Activated CD4-positive, alpha-beta memory T cell treated with anti-CD3 and anti-CD28 coated beads, Interleukin-2, amount 10 ng/mL, durations not matched to agents 7 days and 5 days (primary cell): ENCODE data around the gene SULF2. TPM values are rescaled to one million over a fixed set of nuclear protein-coding genes. Genes with fewer than 3 reads are reported as not detected.

Source experiments
- CTCF ChIA-PET: fragments of 350-600 bp; sonication (Branson Sonifier 250); formaldehyde crosslinking; loops from one replicate; lab custom pipeline; 2021; ENCODE audit warnings: antibody characterized with exemption, inconsistent platforms; lab: Charles Lee
- POLR2A ChIA-PET: fragments of 350-600 bp; sonication (Branson Sonifier 250); formaldehyde crosslinking; loops from one replicate; lab custom pipeline; 2021; ENCODE audit warnings: antibody characterized with exemption; lab: Charles Lee
- DNase-seq: peaks from one replicate; pipeline ENCODE4 v3.0.0-alpha.2; 2020
- H3K27ac Mint-ChIP-seq: one replicate; pipeline ENCODE4 v1.8.0; 2021; ENCODE audit warnings: mild to moderate bottlenecking, mixed read lengths
- H3K27me3 Mint-ChIP-seq: one replicate; pipeline ENCODE4 v1.8.0; 2021; ENCODE audit warnings: mixed read lengths
- H3K36me3 Mint-ChIP-seq: one replicate; pipeline ENCODE4 v1.8.0; 2021; ENCODE audit warnings: low read depth, mixed read lengths
- H3K4me1 Mint-ChIP-seq: one replicate; pipeline ENCODE4 v1.8.0; 2021; ENCODE audit warnings: mixed read lengths
- H3K4me3 Mint-ChIP-seq: one replicate; pipeline ENCODE4 v1.8.0; 2021; ENCODE audit warnings: mild to moderate bottlenecking, mixed read lengths
- H3K9me3 Mint-ChIP-seq: one replicate; pipeline ENCODE4 v1.8.0; 2021; ENCODE audit warnings: mixed read lengths
- total RNA-seq, 2 experiments: library from RNA; stranded (reverse); gene quantifications; one replicate each; pipeline ENCODE4 v1.2.3, GENCODE V29; 2021

Gene SULF2
- total RNA-seq, 2 experiments from 2014 or later = 0.71 to 1.1 TPM

GRCh38 chr20:47760686-47761481, 24.4 kb downstream of the SULF2 start:
- H3K9me3 Mint-ChIP-seq = no peaks in the 10 kb centered on the region
- POLR2A ChIA-PET = interaction anchor here (1.5 kb wide), 1 partner anchor 33 kb away, joined by 4 read pairs; no protein-coding TSS in a partner anchor
- no peak overlapping the region for H3K27ac Mint-ChIP-seq
- peaks cover 34% of the 10 kb centered on the region for H3K27me3 Mint-ChIP-seq
- H3K4me1 Mint-ChIP-seq = no peaks in the 10 kb centered on the region
- H3K4me3 Mint-ChIP-seq = no peak overlapping the region
- no peak for DNase-seq
- CTCF ChIA-PET = no interaction called here
- H3K36me3 Mint-ChIP-seq = no peaks in the 10 kb centered on the region

GRCh38 chr20:47758517-47759450, 26.5 kb downstream of the SULF2 start:
- CTCF ChIA-PET = no interaction called here
- H3K36me3 Mint-ChIP-seq = no peaks in the 10 kb centered on the region
- H3K4me3 Mint-ChIP-seq = no peak overlapping the region
- no peaks in the 10 kb centered on the region for H3K4me1 Mint-ChIP-seq
- DNase-seq = no peak
- POLR2A ChIA-PET = no interaction called here
- H3K9me3 Mint-ChIP-seq = no peaks in the 10 kb centered on the region
- H3K27me3 Mint-ChIP-seq = peaks cover 30% of the 10 kb centered on the region
- H3K27ac Mint-ChIP-seq = peak overlapping the region; percentile 19

- Mint-ChIP-seq H3K36me3 (no peaks in the 10 kb centered on the region), H3K27me3 (peaks cover 27% of the 10 kb centered on the region), H3K9me3 (no peaks in the 10 kb centered on the region), H3K4me1 (no peaks in the 10 kb centered on the region), H3K27ac (no peak overlapping the region), H3K4me3 (no peak overlapping the region)
- CTCF ChIA-PET = interaction anchor here (0.7 kb wide), 1 partner anchor 53 kb away, joined by 5 read pairs; no protein-coding TSS in a partner anchor
- no peak for DNase-seq
- POLR2A ChIA-PET = no interaction called here
These were observed 27.9 kb downstream of the SULF2 start for GRCh38 chr20:47757145-47758035.

GRCh38 chr20:47754946-47755652, 30.2 kb downstream of the SULF2 start:
- H3K36me3 Mint-ChIP-seq = no peaks in the 10 kb centered on the region
- no peak for DNase-seq
- no peaks in the 10 kb centered on the region for H3K4me1 Mint-ChIP-seq
- POLR2A ChIA-PET = no interaction called here
- H3K27me3 Mint-ChIP-seq = peaks cover 13% of the 10 kb centered on the region
- H3K9me3 Mint-ChIP-seq = no peaks in the 10 kb centered on the region
- H3K4me3 Mint-ChIP-seq = no peak overlapping the region
- CTCF ChIA-PET = no interaction called here
- no peak overlapping the region for H3K27ac Mint-ChIP-seq

GRCh38 chr20:47754388-47754715, 30.9 kb downstream of the SULF2 start:
- no peak overlapping the region for H3K4me3 Mint-ChIP-seq
- H3K4me1 Mint-ChIP-seq = no peaks in the 10 kb centered on the region
- DNase-seq = no peak
- no peak overlapping the region for H3K27ac Mint-ChIP-seq
- peaks cover 12% of the 10 kb centered on the region for H3K27me3 Mint-ChIP-seq
- ChIA-PET CTCF (no interaction called here), POLR2A (no interaction called here)
- no peaks in the 10 kb centered on the region for H3K36me3 Mint-ChIP-seq
- H3K9me3 Mint-ChIP-seq = no peaks in the 10 kb centered on the region

GRCh38 chr20:47753576-47754387, 31.5 kb downstream of the SULF2 start:
- Mint-ChIP-seq H3K4me3 (no peak overlapping the region), H3K27ac (no peak overlapping the region), H3K36me3 (no peaks in the 10 kb centered on the region), H3K4me1 (peaks cover 3% of the 10 kb centered on the region), H3K9me3 (no peaks in the 10 kb centered on the region), H3K27me3 (peaks cover 12% of the 10 kb centered on the region)
- ChIA-PET CTCF (no interaction called here), POLR2A (no interaction called here)
- DNase-seq = no peak

- POLR2A ChIA-PET = no interaction called here
- H3K4me1 Mint-ChIP-seq = peaks cover 13% of the 10 kb centered on the region
- peaks cover 18% of the 10 kb centered on the region for H3K27me3 Mint-ChIP-seq
- H3K9me3 Mint-ChIP-seq = no peaks in the 10 kb centered on the region
- CTCF ChIA-PET = no interaction called here
- H3K27ac Mint-ChIP-seq = no peak overlapping the region
- no peaks in the 10 kb centered on the region for H3K36me3 Mint-ChIP-seq
- no peak for DNase-seq
- H3K4me3 Mint-ChIP-seq = no peak overlapping the region
These were observed 33.8 kb downstream of the SULF2 start for GRCh38 chr20:47751449-47751848.

- peaks cover 18% of the 10 kb centered on the region for H3K27me3 Mint-ChIP-seq
- no peaks in the 10 kb centered on the region for H3K9me3 Mint-ChIP-seq
- no peaks in the 10 kb centered on the region for H3K36me3 Mint-ChIP-seq
- H3K4me1 Mint-ChIP-seq = peaks cover 13% of the 10 kb centered on the region
- H3K27ac Mint-ChIP-seq = no peak overlapping the region
- ChIA-PET POLR2A (no interaction called here), CTCF (no interaction called here)
- no peak for DNase-seq
- no peak overlapping the region for H3K4me3 Mint-ChIP-seq
These were observed 35.9 kb downstream of the SULF2 start for GRCh38 chr20:47749339-47749738.

GRCh38 chr20:47748823-47749222, 36.5 kb downstream of the SULF2 start:
- CTCF ChIA-PET = no interaction called here

GRCh38 chr20:47748069-47748468, 37.2 kb downstream of the SULF2 start:
- no peak overlapping the region for H3K4me3 Mint-ChIP-seq
- H3K4me1 Mint-ChIP-seq = peaks cover 13% of the 10 kb centered on the region
- no peaks in the 10 kb centered on the region for H3K36me3 Mint-ChIP-seq
- ChIA-PET POLR2A (no interaction called here), CTCF (no interaction called here)
- peaks cover 19% of the 10 kb centered on the region for H3K27me3 Mint-ChIP-seq
- no peak overlapping the region for H3K27ac Mint-ChIP-seq
- no peak for DNase-seq
- H3K9me3 Mint-ChIP-seq = no peaks in the 10 kb centered on the region

More at GRCh38 chr20:47748823-47749222, 36.5 kb downstream of the SULF2 start:
- POLR2A ChIA-PET = no interaction called here
- H3K36me3 Mint-ChIP-seq = no peaks in the 10 kb centered on the region
- no peak overlapping the region for H3K4me3 Mint-ChIP-seq
- peaks cover 17% of the 10 kb centered on the region for H3K27me3 Mint-ChIP-seq
- H3K27ac Mint-ChIP-seq = no peak overlapping the region
- no peaks in the 10 kb centered on the region for H3K9me3 Mint-ChIP-seq
- no peak for DNase-seq
- peaks cover 13% of the 10 kb centered on the region for H3K4me1 Mint-ChIP-seq

GRCh38 chr20:47747669-47748031, 37.6 kb downstream of the SULF2 start:
- peaks cover 13% of the 10 kb centered on the region for H3K4me1 Mint-ChIP-seq
- H3K4me3 Mint-ChIP-seq = no peak overlapping the region
- H3K9me3 Mint-ChIP-seq = no peaks in the 10 kb centered on the region
- ChIA-PET POLR2A (no interaction called here), CTCF (no interaction called here)
- DNase-seq = no peak
- H3K27ac Mint-ChIP-seq = no peak overlapping the region
- H3K36me3 Mint-ChIP-seq = no peaks in the 10 kb centered on the region
- peaks cover 19% of the 10 kb centered on the region for H3K27me3 Mint-ChIP-seq

- CTCF ChIA-PET = no interaction called here
- POLR2A ChIA-PET = no interaction called here
- DNase-seq = no peak
These were observed 40.5 kb downstream of the SULF2 start for GRCh38 chr20:47744803-47745202.

More at GRCh38 chr20:47744803-47745202, 40.5 kb downstream of the SULF2 start:
- Mint-ChIP-seq H3K27me3 (peaks cover 15% of the 10 kb centered on the region), H3K9me3 (no peaks in the 10 kb centered on the region), H3K36me3 (no peaks in the 10 kb centered on the region), H3K4me3 (no peak overlapping the region), H3K27ac (no peak overlapping the region), H3K4me1 (peaks cover 13% of the 10 kb centered on the region)
